Adrenal gland (tissue), 12 donors: ENCODE measurements around the gene GRAMD1A. TPM values are rescaled to one million over a fixed set of nuclear protein-coding genes. Genes with fewer than 3 reads are reported as not detected.
"Not testable (repeated sequence)": the region's sequence is repeated elsewhere in the genome, so short reads cannot be mapped to it uniquely, and the experiment has no call there.

ENCODE experiments used
- DNase-seq, 7 donors: peaks; one replicate each; pipeline ENCODE4 v3.0.0-alpha.2; 2019 to 2020
- H3K27ac ChIP-seq, 5 donors: fragments of 200-600 bp; sonication (generic) in 4 of 5; 1 replicate in 3 of 5; 2 replicates in 2 of 5; pipeline versions ENCODE4 v1.5.1 to v1.8.0; 2016 to 2020; ENCODE audit warnings: mild to moderate bottlenecking in 1 of 5
- H3K27me3 ChIP-seq: fragments of 200-600 bp; 2 replicates; pipeline ENCODE4 v1.8.0; 2021
- H3K36me3 ChIP-seq, 2 donors: fragments of 200-600 bp; replicated peaks in 1 of 2; 1 replicate in 1 of 2; 2 replicates in 1 of 2; pipeline versions ENCODE4 v1.5.1 to v1.8.0; 2018 to 2022
- H3K4me1 ChIP-seq, 2 donors: fragments of 200-600 bp; replicated peaks in 1 of 2; 1 replicate in 1 of 2; 2 replicates in 1 of 2; pipeline versions ENCODE4 v1.5.1 to v1.8.0; 2018 to 2021
- H3K4me3 ChIP-seq, 4 donors: fragments of 200-600 bp; sonication (generic) in 3 of 4; one replicate each; pipeline ENCODE4 v1.5.1; 2016 to 2018
- H3K9me3 ChIP-seq, 3 donors: fragments of 200-600 bp; sonication (generic) in 1 of 3; replicated peaks in 1 of 3; 1 replicate in 2 of 3; 2 replicates in 1 of 3; pipeline versions ENCODE4 v1.5.1 to v1.8.0; 2016 to 2021
- CTCF ChIP-seq, 6 experiments: fragments of 450-650 bp in 4 of 6; fragments of 200-600 bp in 2 of 6; sonication (generic) in 1 of 6; IDR thresholded peaks; 1 replicate in 5 of 6; 2 replicates in 1 of 6; pipeline versions ENCODE4 v1.5.1 to v1.8.0; 2016 to 2021; ENCODE audit warnings: antibody characterized with exemption in 6 of 6, mild to moderate bottlenecking in 2 of 6, moderate library complexity in 1 of 6
- POLR2A ChIP-seq, 2 donors: fragments of 450-650 bp; IDR thresholded peaks; one replicate each; pipeline ENCODE4 v1.6.1; 2017; ENCODE audit warnings: antibody characterized with exemption in 2 of 2, mild to moderate bottlenecking in 2 of 2, moderate library complexity in 1 of 2
- WGBS, 4 donors: extraction: QIAGEN DNeasy Blood & Tissue Kit in 2 of 4; methylation state at CpG; one replicate each; pipeline versions ENCODE4 v1.1.5 to v1.1.7; 2013 to 2017; 5-methylcytosine and 5-hydroxymethylcytosine counted together
- intact Hi-C, 2 donors: fragments of 100-400 bp; cut with DNase I; formaldehyde crosslinking; loops; one replicate each; pipeline versions ENCODE4 v1.14.1 to v1.15.0; 2022 to 2023
- polyA plus RNA-seq, 3 donors: library from polyadenylated mRNA; stranded (reverse); fragments of 200-250 nt in 2 of 3; fragments of 350-450 nt in 1 of 3; fragmentation: Illumina TruSeq in 1 of 3; extraction: RNeasy Lipid Tissue Mini Kit (QIAGEN cat#74804) in 1 of 3; gene quantifications; one replicate each; pipeline ENCODE4 v1.2.3, GENCODE V29; 2013 to 2014
- total RNA-seq, 9 donors: library from RNA; depleted of rRNA in 4 of 9; stranded (reverse); fragments of >200 nt in 4 of 9; fragments of 120-200 nt in 1 of 9; fragmentation: NEBNext Ultra II Directional in 1 of 9; extraction: Animal tissue kit (Norgen Biotek cat#: 25700) in 1 of 9; gene quantifications; one replicate each; pipeline versions ENCODE4 v1.1.0 to v1.2.4, GENCODE V29; 2013 to 2023
- donor health status: healthy with polysubstance abuse.
- donor health status: Bipolar disorder and iron deficiency.
- donor health status: DM: yes; HTN: yes; CAD: no.
- donor health status: DM: no; HTN: no; CAD: no.
- donor health status: DM: no; HTN: no; CAD: no.
- donor health status: DM: yes; HTN: yes; CAD: no.

Gene GRAMD1A
- total and polyA plus RNA-seq, 12 donors = 31.2 to 125 (median 77.2) TPM

GRCh38 chr19:35049456-35049855, 49.3 kb downstream of the GRAMD1A start:
- DNase-seq = no peak
- Histone ChIP-seq H3K4me3 (no peak overlapping the region), H3K27me3 (no peaks in the 10 kb centered on the region), H3K9me3 (no peaks in the 10 kb centered on the region), H3K4me1 (no peaks in the 10 kb centered on the region), H3K36me3 (no peaks in the 10 kb centered on the region), H3K27ac (no peak overlapping the region)
- no peak for TF ChIP-seq POLR2A (IDR thresholded peaks at IDR 0.05)
- no peak for TF ChIP-seq CTCF (IDR thresholded peaks at IDR 0.05)
- WGBS, 4 donors = 71 to 81% (median 78%) methylated on average over 5 of the region's 5 CpGs
- intact Hi-C loops = no loop called here

- H3K27ac ChIP-seq, H3K36me3 ChIP-seq, intact Hi-C loops, H3K4me3 ChIP-seq, H3K27me3 ChIP-seq, DNase-seq, H3K9me3 ChIP-seq, H3K4me1 ChIP-seq: not testable (repeated sequence)
- WGBS, 4 donors = 88 to 99% (median 95%) methylated on average over 2 of the region's 2 CpGs
Observed at GRCh38 chr19:35050662-35051061, 50.5 kb downstream of the GRAMD1A start.

GRCh38 chr19:35051268-35051667, 51.1 kb downstream of the GRAMD1A start:
- DNase-seq, H3K27ac ChIP-seq, H3K27me3 ChIP-seq, intact Hi-C loops, H3K36me3 ChIP-seq, H3K4me1 ChIP-seq, H3K9me3 ChIP-seq, H3K4me3 ChIP-seq: not testable (repeated sequence)
- 79 to 94% (median 93%) methylated on average over 3 to 4 of the region's 4 CpGs for WGBS, 4 donors

GRCh38 chr19:35051796-35052195, 51.7 kb downstream of the GRAMD1A start:
- H3K27ac ChIP-seq = no peak overlapping the region
- 82 to 95% (median 93%) methylated on average over 5 of the region's 5 CpGs for WGBS, 4 donors
- TF ChIP-seq POLR2A (IDR thresholded peaks at IDR 0.05) = no peak
- no peak for TF ChIP-seq CTCF (IDR thresholded peaks at IDR 0.05)
- no peak overlapping the region for H3K4me3 ChIP-seq
- no peaks in the 10 kb centered on the region for H3K36me3 ChIP-seq
- H3K4me1 ChIP-seq = no peaks in the 10 kb centered on the region
- no peak for DNase-seq
- no peaks in the 10 kb centered on the region for H3K9me3 ChIP-seq
- no peaks in the 10 kb centered on the region for H3K27me3 ChIP-seq
- intact Hi-C loops = no loop called here

- H3K36me3 ChIP-seq = no peaks in the 10 kb centered on the region
- H3K27ac ChIP-seq = no peak overlapping the region
- WGBS, 4 donors = 71 to 75% (median 72%) methylated on average over 8 of the region's 8 CpGs
- DNase-seq = no peak
- TF ChIP-seq POLR2A (IDR thresholded peaks at IDR 0.05) (no peak), CTCF (IDR thresholded peaks at IDR 0.05) (no peak)
- H3K4me3 ChIP-seq = no peak overlapping the region
- no peaks in the 10 kb centered on the region for H3K4me1 ChIP-seq
- intact Hi-C loops = no loop called here
- no peaks in the 10 kb centered on the region for H3K27me3 ChIP-seq
- no peaks in the 10 kb centered on the region for H3K9me3 ChIP-seq
Observed at GRCh38 chr19:35052599-35053190, 52.6 kb downstream of the GRAMD1A start.
